Endothelial cell of umbilical vein (primary cell): ENCODE results near the gene GHRHR. TPM values are rescaled to one million over a fixed set of nuclear protein-coding genes. Genes with fewer than 3 reads are reported as not detected.

ENCODE experiments used
- BruUV-seq: library from RNA; stranded (reverse); fragments of 400-500 nt; replicated peaks from 2 replicates; lab custom pipeline; 2021; lab: Mats Ljungman, UMichigan
- CTCF ChIA-PET: fragments of 300-600, 350-600 bp; sonication (Branson Sonifier 250); formaldehyde crosslinking; loops from one replicate; lab custom pipeline; 2021; ENCODE audit warnings: antibody characterized with exemption, inconsistent platforms; lab: Charles Lee
- POLR2A ChIA-PET: fragments of 300-600, 350-600 bp; sonication (Branson Sonifier 250); formaldehyde crosslinking; loops from one replicate; lab custom pipeline; 2021; ENCODE audit warnings: antibody characterized with exemption, inconsistent platforms; lab: Charles Lee
- DNase-seq: peaks from one replicate; pipeline ENCODE4 v3.0.0-alpha.2; 2011; ENCODE audit warnings: low read depth, low spot score
- FAIRE-seq: peaks from 2 replicates; lab custom pipeline; 2011; peaks lifted over from hg19 to GRCh38; lab: Jason Lieb, UNC
- H2AFZ ChIP-seq: 2 replicates; pipeline ENCODE4 v1.6.0; 2012; ENCODE audit warnings: low read depth, low read length, control low read depth, inconsistent platforms
- H3K27ac ChIP-seq: 2 replicates; pipeline ENCODE4 v1.5.1; 2011; ENCODE audit warnings: low read depth, mild to moderate bottlenecking, control low read depth, low read length, moderate library complexity; ENCODE audit not compliant: insufficient read depth
- H3K27me3 ChIP-seq, 2 experiments: 2 replicates each; pipeline versions ENCODE4 v1.6.0 to v1.6.1; 2011; ENCODE audit warnings: low read length in 2 of 2, mixed read lengths in 1 of 2; ENCODE audit not compliant: control insufficient read depth in 2 of 2, insufficient read depth in 2 of 2
- H3K36me3 ChIP-seq, 2 experiments: 2 replicates in 1 of 2; 3 replicates in 1 of 2; pipeline ENCODE4 v1.5.1; 2011; ENCODE audit warnings: low read length in 2 of 2, mild to moderate bottlenecking in 1 of 2, moderate library complexity in 1 of 2; ENCODE audit not compliant: control insufficient read depth in 2 of 2, insufficient read depth in 2 of 2; ENCODE audit errors: extremely low read depth in 1 of 2
- H3K4me1 ChIP-seq: 3 replicates; pipeline ENCODE4 v1.5.1; 2011; ENCODE audit warnings: mild to moderate bottlenecking, low read length; ENCODE audit not compliant: control insufficient read depth, insufficient read depth; ENCODE audit errors: extremely low read depth
- H3K4me2 ChIP-seq: 2 replicates; pipeline ENCODE4 v1.6.1; 2011; ENCODE audit warnings: low read length, control low read depth, mixed read lengths; ENCODE audit not compliant: insufficient read depth
- H3K4me3 ChIP-seq, 3 experiments: fragments of 200-600 bp in 1 of 3; sonication (generic), shearing (Covaris generic) in 1 of 3; replicated peaks in 1 of 3; 2 replicates each; pipeline ENCODE4 v1.5.1; 2011 to 2016; ENCODE audit warnings: control low read depth in 3 of 3, low read length in 3 of 3, mild to moderate bottlenecking in 2 of 3, inconsistent platforms in 1 of 3, low read depth in 1 of 3, moderate library complexity in 1 of 3; ENCODE audit not compliant: insufficient read depth in 1 of 3
- H3K79me2 ChIP-seq: 2 replicates; pipeline ENCODE4 v1.6.0; 2012; ENCODE audit warnings: low read length, inconsistent platforms; ENCODE audit not compliant: control insufficient read depth, insufficient read depth
- H3K9ac ChIP-seq: replicated peaks from 2 replicates; pipeline ENCODE3; 2011; ENCODE audit warnings: low read length, control low read depth; ENCODE audit not compliant: insufficient read depth; ENCODE audit errors: extremely low read depth
- H3K9me1 ChIP-seq: replicated peaks from 3 replicates; pipeline ENCODE4 v1.6.0; 2011; ENCODE audit warnings: mild to moderate bottlenecking, low read length; ENCODE audit not compliant: control insufficient read depth, insufficient read depth; ENCODE audit errors: extremely low read depth
- H3K9me3 ChIP-seq: replicated peaks from 2 replicates; pipeline ENCODE4 v1.5.1; 2012; ENCODE audit warnings: low read length, inconsistent platforms; ENCODE audit not compliant: control insufficient read depth, insufficient read depth
- H4K20me1 ChIP-seq: replicated peaks from 2 replicates; pipeline ENCODE3; 2011; ENCODE audit warnings: mild to moderate bottlenecking, low read length; ENCODE audit not compliant: control insufficient read depth, insufficient read depth; ENCODE audit errors: extremely low read depth
- CTCF ChIP-seq, 2 donors: IDR thresholded peaks; 1 replicate in 1 of 2; 2 replicates in 1 of 2; pipeline ENCODE4 v1.5.1; 2011; ENCODE audit warnings: low read length in 2 of 2, mild to moderate bottlenecking in 2 of 2, moderate library complexity in 2 of 2, control low read depth in 1 of 2, inconsistent platforms in 1 of 2, low read depth in 1 of 2; ENCODE audit not compliant: insufficient read depth in 1 of 2; ENCODE audit errors: extremely low read depth in 1 of 2
- EZH2 ChIP-seq: IDR thresholded peaks from 2 replicates; pipeline ENCODE4 v1.6.1; 2012; ENCODE audit warnings: borderline replicate concordance, low read depth, mild to moderate bottlenecking, moderate library complexity, low read length, inconsistent platforms; ENCODE audit not compliant: severe bottlenecking
- FOS ChIP-seq: IDR thresholded peaks from 2 replicates; pipeline ENCODE4 v1.6.1; 2011; ENCODE audit warnings: mild to moderate bottlenecking, low read length, moderate library complexity, borderline replicate concordance; ENCODE audit not compliant: insufficient read depth
- GATA2 ChIP-seq: IDR thresholded peaks from 2 replicates; pipeline ENCODE4 v1.7.0; 2011; ENCODE audit warnings: low read depth, mild to moderate bottlenecking, moderate library complexity, mixed read lengths, low read length; ENCODE audit not compliant: insufficient read length, insufficient read depth
- JUN ChIP-seq: IDR thresholded peaks from 2 replicates; pipeline ENCODE4 v1.6.1; 2011; ENCODE audit warnings: borderline replicate concordance, low read depth; ENCODE audit not compliant: insufficient read length, insufficient read depth
- MYC ChIP-seq: IDR thresholded peaks from one replicate; pipeline ENCODE4 v1.6.1; 2011; ENCODE audit warnings: mild to moderate bottlenecking, low read depth, low read length
- POLR2A ChIP-seq: IDR thresholded peaks from 2 replicates; pipeline ENCODE4 v1.6.1; 2012; ENCODE audit warnings: low read depth, mild to moderate bottlenecking, control low read depth, low read length
- POLR2AphosphoS5 ChIP-seq: IDR thresholded peaks from 2 replicates; pipeline ENCODE4 v1.6.1; 2012; ENCODE audit warnings: low read depth, mild to moderate bottlenecking, control low read depth, low read length, moderate library complexity; ENCODE audit not compliant: insufficient read depth
- dilution Hi-C: fragments of 300-500 bp; cut with MboI; formaldehyde crosslinking; loops from one replicate; pipeline ENCODE4 v1.15.0; 2019; ENCODE audit warnings: low sequenced_read_pairs; ENCODE audit not compliant: extremely low pct_ligation_motif_present
- intact Hi-C: fragments of 100-400 bp; cut with micrococcal nuclease; formaldehyde crosslinking; loops from one replicate; pipeline ENCODE4 v1.10.0; 2022
- polyA plus RNA-seq, 4 experiments: library from polyadenylated mRNA; depleted of rRNA in 3 of 4; stranded (reverse) in 3 of 4; unstranded in 1 of 4; fragments of >200 nt; gene quantifications; 2 replicates each; pipeline versions ENCODE4 v1.2.1 to v1.2.3, GENCODE V29; 2011 to 2012; ENCODE audit warnings: missing spikeins in 1 of 4
- total RNA-seq: library from RNA; stranded (reverse); gene quantifications from 2 replicates; pipeline ENCODE4 v1.2.3, GENCODE V29; 2021
- TF ChIP-seq, protein P1 (sequence below): IDR thresholded peaks from 2 replicates; pipeline ENCODE4 v1.6.1; 2011; ENCODE audit not compliant: insufficient read depth, insufficient read length

The GHRHR gene
- total and polyA plus RNA-seq, 2 donors (not counting 3 experiments of a cell fraction or from before 2014, with no cell fraction given): not detected

GRCh38 chr7:30976381-30976780 lies 12.6 kb downstream of the GHRHR start:
- Histone ChIP-seq H3K4me2 (no peak overlapping the region), H3K9ac (no peak overlapping the region), H2AFZ (no peak overlapping the region), H3K79me2 (no peaks in the 10 kb centered on the region), H3K27ac (no peak overlapping the region), H3K9me1 (no peaks in the 10 kb centered on the region), H3K4me3 (no peak overlapping the region), H3K36me3 (no peaks in the 10 kb centered on the region), H3K9me3 (no peaks in the 10 kb centered on the region), H3K4me1 (no peaks in the 10 kb centered on the region), H4K20me1 (no peaks in the 10 kb centered on the region), H3K27me3 (peaks cover 22 to 27% of the 10 kb centered on the region in 2 experiments)
- intact Hi-C loops (no loop called here), dilution Hi-C loops (no loop called here)
- CTCF ChIA-PET: interaction anchor here (1.0 to 18.6 kb wide), 2 partner anchors 148 to 177 kb away, joined by 3 to 1079 read pairs; no protein-coding TSS in a partner anchor
- TF ChIP-seq GATA2 (no peak), EZH2 (no peak), MYC (no peak), FOS (no peak), POLR2AphosphoS5 (no peak), JUN (no peak), CTCF (IDR thresholded peaks at IDR 0.05; ENCODE audit: extremely low read depth in 1 of 2, insufficient read depth in 1 of 2, low read depth in 1 of 2, low read length in 2 of 2) (no peak), POLR2A (no peak)
- TF ChIP-seq, protein P1, sequence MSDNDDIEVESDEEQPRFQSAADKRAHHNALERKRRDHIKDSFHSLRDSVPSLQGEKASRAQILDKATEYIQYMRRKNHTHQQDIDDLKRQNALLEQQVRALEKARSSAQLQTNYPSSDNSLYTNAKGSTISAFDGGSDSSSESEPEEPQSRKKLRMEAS: no peak
- FAIRE-seq: no peak
- no TSS peak for BruUV-seq
- DNase-seq: no peak
- POLR2A ChIA-PET: no interaction called here
